Karpas-422 (cell line): ENCODE data around the gene ABLIM2. TPM values are rescaled to one million over a fixed set of nuclear protein-coding genes. Genes with fewer than 3 reads are reported as not detected.

Experiments
- DNase-seq: peaks from one replicate; pipeline ENCODE4 v3.0.0-alpha.2; 2015
- H2AFZ ChIP-seq: fragments of 200-600 bp; sonication (generic); 2 replicates; pipeline ENCODE4 v1.6.1; 2014; ENCODE audit warnings: antibody characterized with exemption, low read length, mixed read lengths
- H3K27ac ChIP-seq: fragments of 200-600 bp; sonication (generic); 2 replicates; pipeline ENCODE4 v1.5.1; 2014; ENCODE audit warnings: mild to moderate bottlenecking, low read length, moderate library complexity
- H3K27me3 ChIP-seq: fragments of 200-600 bp; sonication (generic); 2 replicates; pipeline ENCODE4 v1.6.1; 2014; ENCODE audit warnings: low read length, mixed read lengths
- H3K36me3 ChIP-seq: fragments of 200-600 bp; sonication (generic); 2 replicates; pipeline ENCODE4 v1.6.1; 2014; ENCODE audit warnings: low read length, mixed read lengths; ENCODE audit not compliant: insufficient read depth
- H3K4me1 ChIP-seq: fragments of 200-600 bp; sonication (generic); 2 replicates; pipeline ENCODE4 v1.6.1; 2014; ENCODE audit warnings: mild to moderate bottlenecking, low read length, mixed read lengths
- H3K4me2 ChIP-seq: fragments of 200-600 bp; sonication (generic); 2 replicates; pipeline ENCODE4 v1.6.1; 2014; ENCODE audit warnings: low read length, low read depth, mild to moderate bottlenecking; ENCODE audit not compliant: poor library complexity, severe bottlenecking
- H3K4me3 ChIP-seq: fragments of 200-600 bp; sonication (generic); 2 replicates; pipeline ENCODE4 v1.5.1; 2014; ENCODE audit warnings: mild to moderate bottlenecking, antibody characterized with exemption, low read length, mixed read lengths
- H3K79me2 ChIP-seq: fragments of 200-600 bp; sonication (generic); 2 replicates; pipeline ENCODE4 v1.6.1; 2014; ENCODE audit warnings: mild to moderate bottlenecking, low read length, mixed read lengths
- H3K9ac ChIP-seq: fragments of 200-600 bp; sonication (generic); 2 replicates; pipeline ENCODE4 v1.6.0; 2014; ENCODE audit warnings: low read length
- H3K9me2 ChIP-seq: fragments of 200-600 bp; sonication (generic), shearing (Covaris generic); replicated peaks from 2 replicates; pipeline ENCODE4 v1.6.0; 2014; ENCODE audit warnings: mild to moderate bottlenecking, low read length, moderate library complexity; ENCODE audit not compliant: insufficient read depth
- H3K9me3 ChIP-seq: fragments of 300-700, 200-600 bp; sonication (generic); 2 replicates; pipeline ENCODE4 v1.6.1; 2014; ENCODE audit warnings: low read length, mixed read lengths
- H4K20me1 ChIP-seq: fragments of 200-600 bp; sonication (generic); 2 replicates; pipeline ENCODE4 v1.6.1; 2014; ENCODE audit warnings: mild to moderate bottlenecking, antibody characterized with exemption, low read length, low read depth; ENCODE audit not compliant: insufficient read depth
- total RNA-seq: library from RNA; depleted of rRNA; stranded (reverse); fragments of >200 nt; shearing (Covaris generic); gene quantifications from 2 replicates; pipeline ENCODE4 v1.2.3, GENCODE V29; 2014; ENCODE audit warnings: low replicate concordance

Gene ABLIM2
- total RNA-seq, 1 experiment from 2014 or later: not detected

GRCh38 chr4:7988437-7988836 lies 170.2 kb downstream of the ABLIM2 start:
- no peak overlapping the region for H3K4me3 ChIP-seq
- H3K27me3 ChIP-seq: no peaks in the 10 kb centered on the region
- no peaks in the 10 kb centered on the region for H3K79me2 ChIP-seq
- H3K36me3 ChIP-seq: no peaks in the 10 kb centered on the region
- H4K20me1 ChIP-seq: no peaks in the 10 kb centered on the region
- no peaks in the 10 kb centered on the region for H3K4me1 ChIP-seq
- no peak overlapping the region for H2AFZ ChIP-seq
- H3K4me2 ChIP-seq: no peak overlapping the region
- H3K27ac ChIP-seq: no peak overlapping the region
- no peaks in the 10 kb centered on the region for H3K9me3 ChIP-seq
- H3K9ac ChIP-seq: no peak overlapping the region
- no peak for DNase-seq
- H3K9me2 ChIP-seq: no peaks in the 10 kb centered on the region

GRCh38 chr4:7987148-7987989 lies 171.2 kb downstream of the ABLIM2 start:
- H3K27ac ChIP-seq: no peak overlapping the region
- no peaks in the 10 kb centered on the region for H3K9me2 ChIP-seq
- H2AFZ ChIP-seq: no peak overlapping the region
- no peaks in the 10 kb centered on the region for H3K27me3 ChIP-seq
- DNase-seq: peak; percentile 89
- no peak overlapping the region for H3K9ac ChIP-seq
- H4K20me1 ChIP-seq: no peaks in the 10 kb centered on the region
- no peaks in the 10 kb centered on the region for H3K36me3 ChIP-seq
- no peaks in the 10 kb centered on the region for H3K9me3 ChIP-seq
- H3K4me2 ChIP-seq: no peak overlapping the region
- H3K4me1 ChIP-seq: no peaks in the 10 kb centered on the region
- H3K4me3 ChIP-seq: no peak overlapping the region
- H3K79me2 ChIP-seq: no peaks in the 10 kb centered on the region

GRCh38 chr4:7985891-7986441 lies 172.6 kb downstream of the ABLIM2 start:
- no peaks in the 10 kb centered on the region for H3K79me2 ChIP-seq
- H3K4me3 ChIP-seq: no peak overlapping the region
- H3K9ac ChIP-seq: no peak overlapping the region
- DNase-seq: no peak
- no peaks in the 10 kb centered on the region for H3K9me2 ChIP-seq
- H3K36me3 ChIP-seq: no peaks in the 10 kb centered on the region
- no peak overlapping the region for H2AFZ ChIP-seq
- H3K27ac ChIP-seq: no peak overlapping the region
- H4K20me1 ChIP-seq: no peaks in the 10 kb centered on the region
- no peaks in the 10 kb centered on the region for H3K9me3 ChIP-seq
- H3K27me3 ChIP-seq: no peaks in the 10 kb centered on the region
- no peaks in the 10 kb centered on the region for H3K4me1 ChIP-seq
- no peak overlapping the region for H3K4me2 ChIP-seq

GRCh38 chr4:7985072-7985471 lies 173.5 kb downstream of the ABLIM2 start:
- no peak for DNase-seq
- H4K20me1 ChIP-seq: no peaks in the 10 kb centered on the region
- H3K4me2 ChIP-seq: no peak overlapping the region
- H3K4me1 ChIP-seq: no peaks in the 10 kb centered on the region
- no peak overlapping the region for H3K9ac ChIP-seq
- no peaks in the 10 kb centered on the region for H3K9me3 ChIP-seq
- no peak overlapping the region for H2AFZ ChIP-seq
- H3K27ac ChIP-seq: no peak overlapping the region
- H3K4me3 ChIP-seq: no peak overlapping the region
- no peaks in the 10 kb centered on the region for H3K36me3 ChIP-seq
- no peaks in the 10 kb centered on the region for H3K79me2 ChIP-seq
- H3K27me3 ChIP-seq: no peaks in the 10 kb centered on the region
- no peaks in the 10 kb centered on the region for H3K9me2 ChIP-seq

- Histone ChIP-seq H2AFZ (no peak overlapping the region), H4K20me1 (no peaks in the 10 kb centered on the region), H3K4me3 (no peak overlapping the region), H3K4me1 (no peaks in the 10 kb centered on the region), H3K9me2 (no peaks in the 10 kb centered on the region), H3K79me2 (no peaks in the 10 kb centered on the region), H3K27ac (no peak overlapping the region), H3K4me2 (no peak overlapping the region), H3K9me3 (no peaks in the 10 kb centered on the region), H3K9ac (no peak overlapping the region), H3K36me3 (no peaks in the 10 kb centered on the region), H3K27me3 (no peaks in the 10 kb centered on the region)
- DNase-seq: no peak
These were observed 174.2 kb downstream of the ABLIM2 start for GRCh38 chr4:7984286-7984925.

- H4K20me1 ChIP-seq: no peaks in the 10 kb centered on the region
- no peak overlapping the region for H3K27ac ChIP-seq
- DNase-seq: no peak
- no peaks in the 10 kb centered on the region for H3K79me2 ChIP-seq
- no peaks in the 10 kb centered on the region for H3K9me3 ChIP-seq
- no peaks in the 10 kb centered on the region for H3K4me1 ChIP-seq
- no peaks in the 10 kb centered on the region for H3K27me3 ChIP-seq
- no peak overlapping the region for H2AFZ ChIP-seq
- H3K9me2 ChIP-seq: no peaks in the 10 kb centered on the region
- no peak overlapping the region for H3K9ac ChIP-seq
- H3K36me3 ChIP-seq: no peaks in the 10 kb centered on the region
- no peak overlapping the region for H3K4me3 ChIP-seq
- H3K4me2 ChIP-seq: no peak overlapping the region
These were observed 175.3 kb downstream of the ABLIM2 start for GRCh38 chr4:7983296-7983695.

- Histone ChIP-seq H3K4me1 (no peaks in the 10 kb centered on the region), H3K79me2 (no peaks in the 10 kb centered on the region), H3K27me3 (no peaks in the 10 kb centered on the region), H3K9me3 (no peaks in the 10 kb centered on the region), H3K36me3 (no peaks in the 10 kb centered on the region), H2AFZ (no peak overlapping the region), H3K27ac (no peak overlapping the region), H3K4me3 (no peak overlapping the region), H3K9ac (no peak overlapping the region), H4K20me1 (no peaks in the 10 kb centered on the region), H3K4me2 (no peak overlapping the region), H3K9me2 (no peaks in the 10 kb centered on the region)
- DNase-seq: no peak
These were observed 176.7 kb downstream of the ABLIM2 start for GRCh38 chr4:7981738-7982394.

- no peaks in the 10 kb centered on the region for H3K9me2 ChIP-seq
- H3K9me3 ChIP-seq: no peaks in the 10 kb centered on the region
- no peaks in the 10 kb centered on the region for H3K4me1 ChIP-seq
- no peak for DNase-seq
- H3K4me3 ChIP-seq: no peak overlapping the region
- no peak overlapping the region for H3K4me2 ChIP-seq
- no peaks in the 10 kb centered on the region for H3K36me3 ChIP-seq
- H2AFZ ChIP-seq: no peak overlapping the region
- no peak overlapping the region for H3K9ac ChIP-seq
- no peaks in the 10 kb centered on the region for H4K20me1 ChIP-seq
- no peaks in the 10 kb centered on the region for H3K27me3 ChIP-seq
- H3K79me2 ChIP-seq: no peaks in the 10 kb centered on the region
- H3K27ac ChIP-seq: no peak overlapping the region
These were observed 178.6 kb downstream of the ABLIM2 start for GRCh38 chr4:7980036-7980435.
